Aorta (tissue), 5 donors: ENCODE results near the gene SIGLEC6. TPM values are rescaled to one million over a fixed set of nuclear protein-coding genes. Genes with fewer than 3 reads are reported as not detected.

Experiments used
- ATAC-seq: fragments of 200-7000 bp; cut with Tn5 transposase; one replicate; pipeline ENCODE4 v1.9.1; 2022; ENCODE audit warnings: moderate library complexity; ENCODE audit not compliant: low FRiP score
- DNase-seq, 2 donors: peaks; one replicate each; pipeline ENCODE4 v3.0.0-alpha.2; 2020
- H3K27ac ChIP-seq, 2 donors: one replicate each; pipeline ENCODE4 v1.5.1; 2013; ENCODE audit warnings: low read length in 2 of 2, mild to moderate bottlenecking in 2 of 2, moderate library complexity in 2 of 2, control low read depth in 1 of 2, inconsistent platforms in 1 of 2, low read depth in 1 of 2
- H3K27me3 ChIP-seq, 2 donors: one replicate each; pipeline ENCODE4 v1.6.1; 2013; ENCODE audit warnings: control low read depth in 1 of 2, low read length in 1 of 2, mild to moderate bottlenecking in 1 of 2, moderate library complexity in 1 of 2; ENCODE audit not compliant: insufficient read depth in 2 of 2, control insufficient read depth in 1 of 2
- H3K36me3 ChIP-seq, 2 donors: one replicate each; pipeline ENCODE4 v1.6.1; 2013; ENCODE audit warnings: control low read depth in 1 of 2, low read length in 1 of 2, mild to moderate bottlenecking in 1 of 2; ENCODE audit not compliant: insufficient read depth in 2 of 2, control insufficient read depth in 1 of 2
- H3K4me1 ChIP-seq, 2 donors: one replicate each; pipeline ENCODE4 v1.6.1; 2013; ENCODE audit warnings: low read length in 2 of 2, control low read depth in 1 of 2, mild to moderate bottlenecking in 1 of 2, moderate library complexity in 1 of 2; ENCODE audit not compliant: insufficient read depth in 2 of 2, control insufficient read depth in 1 of 2
- H3K4me3 ChIP-seq, 2 donors: one replicate each; pipeline ENCODE4 v1.5.1; 2013; ENCODE audit warnings: low read length in 2 of 2, control low read depth in 1 of 2, mild to moderate bottlenecking in 1 of 2
- H3K9me3 ChIP-seq: one replicate; pipeline ENCODE4 v1.6.1; 2013; ENCODE audit warnings: mild to moderate bottlenecking, low read length; ENCODE audit not compliant: control insufficient read depth
- WGBS, 2 donors: extraction: QIAGEN DNeasy Blood & Tissue Kit; methylation state at CpG; one replicate each; pipeline ENCODE4 v1.1.7; 2013; 5-methylcytosine and 5-hydroxymethylcytosine counted together
- intact Hi-C, 2 donors: fragments of 100-400 bp; cut with DNase I; formaldehyde crosslinking; loops; one replicate each; pipeline versions ENCODE4 v1.14.2 to v1.15.0; 2022
- long read RNA-seq, 2 donors: library from polyadenylated mRNA; unstranded; transcript quantifications; one replicate each; pipeline ENCODE4 v2.0.0, GENCODE V29; 2020 to 2021
- polyA plus RNA-seq, 2 donors: library from polyadenylated mRNA; stranded (reverse); fragments of 200-250 nt; gene quantifications; one replicate each; pipeline ENCODE4 v1.2.3, GENCODE V29; 2013
- total RNA-seq, 2 donors: library from RNA; stranded (reverse); fragmentation: NEBNext Ultra II Directional; extraction: Animal tissue kit (Norgen Biotek cat#: 25700); gene quantifications; one replicate each; pipeline ENCODE4 v1.2.1, GENCODE V29; 2021
- donor health status: healthy with polysubstance abuse.
- donor health status: Bipolar disorder and iron deficiency.
- donor health status: DM: no; HTN: no; CAD: no.
- donor health status: DM: no; HTN: no; CAD: no.
- donor health status: DM: yes; HTN: yes; CAD: no.

The SIGLEC6 gene
- total RNA-seq (1 to 10 TPM in 1 of 2 donors, under 1 TPM in 1; 0.52 to 2.9 TPM), polyA plus RNA-seq (not detected)
- long read RNA-seq, donor 1: 0 reads
- long read RNA-seq, donor 2: 0 reads

GRCh38 chr19:51531349-51532315 is at the start of gene SIGLEC6:
TSS of gene SIGLEC6 (minus strand) at chr19:51531670. CDS start at chr19:51531648, 22 bp downstream.
- Histone ChIP-seq H3K36me3 (no peaks in the 10 kb centered on the region), H3K9me3 (no peaks in the 10 kb centered on the region), H3K27me3 (no peaks in the 10 kb centered on the region), H3K4me3 (no peak within 1 kb of the TSS), H3K4me1 (no peaks in the 10 kb centered on the region), H3K27ac (no peak within 1 kb of the TSS)
- intact Hi-C loops: no loop called here
- ATAC-seq: no peak
- WGBS, 2 donors: 35 to 43% methylated on average over 24 to 25 of the region's 25 CpGs
- peak in 1 of 2 donors; percentile 89 for DNase-seq

GRCh38 chr19:51576850-51577249 is 45.4 kb upstream of the SIGLEC6 start:
- Histone ChIP-seq H3K4me1 (peaks cover 2 to 4% of the 10 kb centered on the region in 2 donors), H3K4me3 (no peak overlapping the region), H3K9me3 (no peaks in the 10 kb centered on the region), H3K27me3 (no peaks in the 10 kb centered on the region), H3K36me3 (peaks cover 6 to 8% of the 10 kb centered on the region in 2 donors), H3K27ac (no peak overlapping the region)
- no peak for DNase-seq
- WGBS, 2 donors: 91 to 95% methylated on average over 6 of the region's 6 CpGs
- ATAC-seq: no peak
- intact Hi-C loops: loop anchor here in 1 of 2 donors (10.0 kb wide), 1 partner anchor 242 kb away; no protein-coding TSS in a partner anchor

- no peak for DNase-seq
- Histone ChIP-seq H3K9me3 (no peaks in the 10 kb centered on the region), H3K4me3 (no peak overlapping the region), H3K4me1 (peaks cover 2 to 4% of the 10 kb centered on the region in 2 donors), H3K27ac (no peak overlapping the region), H3K27me3 (no peaks in the 10 kb centered on the region), H3K36me3 (peaks cover 0 to 2% of the 10 kb centered on the region in 2 donors)
- no peak for ATAC-seq
- intact Hi-C loops: loop anchor here in 1 of 2 donors (2.0 to 10.0 kb wide), 2 partner anchors 19 to 239 kb away; no protein-coding TSS in a partner anchor
- 94 to 98% methylated on average over 3 of the region's 3 CpGs for WGBS, 2 donors
Observed at GRCh38 chr19:51573331-51573730, 41.9 kb upstream of the SIGLEC6 start.

- no peak for ATAC-seq
Observed at GRCh38 chr19:51572908-51573307, 41.4 kb upstream of the SIGLEC6 start.

GRCh38 chr19:51572410-51572809 is 40.9 kb upstream of the SIGLEC6 start:
- no peak overlapping the region for H3K4me3 ChIP-seq
- WGBS, 2 donors: 65 to 68% methylated on average over 3 of the region's 3 CpGs
- H3K36me3 ChIP-seq: peaks cover 0 to 2% of the 10 kb centered on the region in 2 donors
- H3K27me3 ChIP-seq: no peaks in the 10 kb centered on the region
- DNase-seq (no peak), ATAC-seq (no peak)
- no peaks in the 10 kb centered on the region for H3K9me3 ChIP-seq
- peaks cover 2 to 4% of the 10 kb centered on the region in 2 donors for H3K4me1 ChIP-seq
- intact Hi-C loops: loop anchor here in 1 of 2 donors (2.0 to 10.0 kb wide), 2 partner anchors 20 to 238 kb away; no protein-coding TSS in a partner anchor
- no peak overlapping the region for H3K27ac ChIP-seq

More at GRCh38 chr19:51572908-51573307, 41.4 kb upstream of the SIGLEC6 start:
- H3K4me1 ChIP-seq: peaks cover 2 to 4% of the 10 kb centered on the region in 2 donors
- DNase-seq: no peak
- H3K27ac ChIP-seq: no peak overlapping the region
- H3K4me3 ChIP-seq: no peak overlapping the region
- WGBS, 2 donors: 89 to 94% methylated on average over 4 of the region's 4 CpGs
- intact Hi-C loops: loop anchor here in 1 of 2 donors (2.0 to 10.0 kb wide), 2 partner anchors 20 to 238 kb away; no protein-coding TSS in a partner anchor
- peaks cover 0 to 2% of the 10 kb centered on the region in 2 donors for H3K36me3 ChIP-seq
- H3K27me3 ChIP-seq: no peaks in the 10 kb centered on the region
- H3K9me3 ChIP-seq: no peaks in the 10 kb centered on the region

- intact Hi-C loops: loop anchor here in 1 of 2 donors (10.0 kb wide), 1 partner anchor 237 kb away; no protein-coding TSS in a partner anchor
- DNase-seq (no peak), ATAC-seq (peak; percentile 19)
- H3K36me3 ChIP-seq: peaks cover 0 to 2% of the 10 kb centered on the region in 2 donors
- no peaks in the 10 kb centered on the region for H3K27me3 ChIP-seq
- no peak overlapping the region for H3K27ac ChIP-seq
- peaks cover 2 to 4% of the 10 kb centered on the region in 2 donors for H3K4me1 ChIP-seq
- WGBS, 2 donors: 4 to 6% methylated on average over 8 of the region's 8 CpGs
- peak overlapping the region; percentile 84 to 94 for H3K4me3 ChIP-seq
- no peaks in the 10 kb centered on the region for H3K9me3 ChIP-seq
Observed at GRCh38 chr19:51571599-51571998, 40.1 kb upstream of the SIGLEC6 start.

GRCh38 chr19:51570962-51571575 is 39.6 kb upstream of the SIGLEC6 start, which contains the start of gene ZNF175:
TSS of gene ZNF175 (plus strand) at chr19:51571283. CDS start at chr19:51573330, 2,047 bp downstream.
- 0% methylated on average over 30 of the region's 30 CpGs for WGBS, 2 donors
- intact Hi-C loops: loop anchor here in 1 of 2 donors (10.0 kb wide), 1 partner anchor 236 kb away; no protein-coding TSS in a partner anchor
- H3K27me3 ChIP-seq: no peaks in the 10 kb centered on the region
- DNase-seq: peak; percentile 95 to 98
- H3K4me1 ChIP-seq: peaks cover 2 to 4% of the 10 kb centered on the region in 2 donors
- no peak within 1 kb of the TSS for H3K27ac ChIP-seq
- H3K36me3 ChIP-seq: peaks cover 0 to 2% of the 10 kb centered on the region in 2 donors
- peak within 1 kb of the TSS; percentile 84 to 94 for H3K4me3 ChIP-seq
- H3K9me3 ChIP-seq: no peaks in the 10 kb centered on the region
- ATAC-seq: peak; percentile 98

GRCh38 chr19:51568456-51568855 is 37.0 kb upstream of the SIGLEC6 start:
- Histone ChIP-seq H3K27me3 (no peaks in the 10 kb centered on the region), H3K27ac (no peak overlapping the region), H3K36me3 (no peaks in the 10 kb centered on the region), H3K4me1 (peaks cover 2 to 4% of the 10 kb centered on the region in 2 donors), H3K9me3 (no peaks in the 10 kb centered on the region), H3K4me3 (no peak overlapping the region)
- ATAC-seq (no peak), DNase-seq (no peak)
- intact Hi-C loops: no loop called here
- WGBS, 2 donors: 69 to 80% methylated on average over 1 of the region's 1 CpG
